ENCODE results near the gene CLSTN3.

Gene CLSTN3

DNA sequence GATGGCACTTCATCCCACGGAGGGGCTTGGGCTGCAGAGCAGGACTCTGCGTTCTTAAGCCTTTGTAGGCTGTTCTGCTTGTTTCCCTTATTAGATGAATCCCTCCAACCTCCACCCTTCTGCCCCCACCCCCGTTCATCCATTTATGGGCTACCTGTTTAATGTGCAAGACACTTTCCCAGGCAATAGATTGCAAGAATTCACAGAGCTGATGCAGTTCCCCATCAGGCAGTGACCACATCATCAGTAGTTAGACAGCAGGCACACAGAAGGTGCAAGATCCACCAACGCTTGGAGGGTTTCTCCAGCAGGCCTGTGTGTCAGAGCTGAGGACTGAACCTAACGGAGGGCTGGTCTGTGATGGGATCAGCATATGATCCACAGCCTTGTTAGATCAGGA is 36.7 kb upstream of the CLSTN3 start:
- no peak for TF ChIP-seq SIN3A (IDR thresholded peaks at IDR 0.05; ENCODE audit: borderline replicate concordance, insufficient read depth, low read length)
- TF ChIP-seq REST (IDR thresholded peaks at IDR 0.05; ENCODE audit: insufficient read depth in 1 of 2, low read depth in 2 of 2, low read length in 2 of 2), result no peak
- no peak for TF ChIP-seq FOXP2 (optimal IDR thresholded peaks at IDR 0.05; ENCODE audit: borderline replicate concordance, extremely low read depth, extremely low read length, insufficient read depth)
- no peak for TF ChIP-seq TAF1 (IDR thresholded peaks at IDR 0.05; ENCODE audit: borderline replicate concordance, insufficient read depth, low read length)
- no peak for TF ChIP-seq POLR2AphosphoS5 (IDR thresholded peaks at IDR 0.05; ENCODE audit: low read depth, low read length)

DNA sequence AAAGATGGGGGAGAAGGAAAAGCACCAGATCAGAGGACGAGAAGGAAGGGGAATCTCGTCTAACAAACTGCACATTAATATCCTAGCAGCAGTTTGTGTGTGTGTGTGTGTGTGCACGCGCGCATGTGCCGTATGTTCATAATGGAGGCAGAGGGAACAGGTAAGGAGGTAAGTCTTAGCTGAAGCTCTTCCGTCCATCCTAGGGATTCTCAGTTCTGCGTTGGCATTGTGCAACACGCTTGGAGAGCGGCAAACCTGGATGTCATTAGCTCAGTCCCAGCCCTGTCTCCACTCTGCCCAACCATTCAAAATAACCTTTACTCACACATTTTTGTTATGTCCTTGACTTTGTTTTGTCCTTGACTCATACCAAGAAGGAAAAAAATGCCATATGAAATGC is 36.3 kb upstream of the CLSTN3 start:
- TF ChIP-seq POLR2AphosphoS5 (IDR thresholded peaks at IDR 0.05; ENCODE audit: low read depth, low read length) (no peak), FOXP2 (optimal IDR thresholded peaks at IDR 0.05; ENCODE audit: borderline replicate concordance, extremely low read depth, extremely low read length, insufficient read depth) (no peak), TAF1 (IDR thresholded peaks at IDR 0.05; ENCODE audit: borderline replicate concordance, insufficient read depth, low read length) (no peak), REST (IDR thresholded peaks at IDR 0.05; ENCODE audit: insufficient read depth in 1 of 2, low read depth in 2 of 2, low read length in 2 of 2) (no peak), SIN3A (IDR thresholded peaks at IDR 0.05; ENCODE audit: borderline replicate concordance, insufficient read depth, low read length) (no peak)

- TF ChIP-seq REST (IDR thresholded peaks at IDR 0.05; ENCODE audit: insufficient read depth in 1 of 2, low read depth in 2 of 2, low read length in 2 of 2), result no peak
- no peak for TF ChIP-seq FOXP2 (optimal IDR thresholded peaks at IDR 0.05; ENCODE audit: borderline replicate concordance, extremely low read depth, extremely low read length, insufficient read depth)
These were observed 33.9 kb upstream of the CLSTN3 start for GRCh38 chr12:7096006-7096932.

DNA sequence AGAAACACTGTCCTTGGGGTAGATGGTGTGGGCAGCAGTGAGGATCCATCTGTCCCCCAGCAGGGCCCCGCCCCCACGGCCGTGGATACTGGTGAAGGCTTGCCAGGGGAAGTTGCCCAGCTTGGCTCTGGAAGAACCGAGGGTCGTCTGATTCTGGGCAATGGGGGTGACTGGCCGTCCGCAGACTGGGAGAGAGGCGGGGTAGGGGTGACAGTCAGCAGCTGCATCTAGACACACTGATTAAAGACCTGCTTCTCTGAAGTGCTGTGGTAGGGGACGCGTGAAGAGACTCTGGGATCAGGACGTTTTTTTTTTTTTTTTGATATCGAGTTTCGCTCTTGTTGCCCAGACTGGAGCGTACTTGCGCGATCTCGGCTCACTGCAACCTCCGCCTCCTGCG is 33.2 kb upstream of the CLSTN3 start:
- TF ChIP-seq POLR2AphosphoS5 (IDR thresholded peaks at IDR 0.05; ENCODE audit: low read depth, low read length) (no peak), TAF1 (IDR thresholded peaks at IDR 0.05; ENCODE audit: borderline replicate concordance, insufficient read depth, low read length) (no peak), SIN3A (IDR thresholded peaks at IDR 0.05; ENCODE audit: borderline replicate concordance, insufficient read depth, low read length) (no peak), REST (IDR thresholded peaks at IDR 0.05; ENCODE audit: insufficient read depth in 1 of 2, low read depth in 2 of 2, low read length in 2 of 2) (no peak), FOXP2 (optimal IDR thresholded peaks at IDR 0.05; ENCODE audit: borderline replicate concordance, extremely low read depth, extremely low read length, insufficient read depth) (no peak)

All from PFSK-1 (cell line).